ENCODE results near the gene TPRG1.

Gene TPRG1

DNA sequence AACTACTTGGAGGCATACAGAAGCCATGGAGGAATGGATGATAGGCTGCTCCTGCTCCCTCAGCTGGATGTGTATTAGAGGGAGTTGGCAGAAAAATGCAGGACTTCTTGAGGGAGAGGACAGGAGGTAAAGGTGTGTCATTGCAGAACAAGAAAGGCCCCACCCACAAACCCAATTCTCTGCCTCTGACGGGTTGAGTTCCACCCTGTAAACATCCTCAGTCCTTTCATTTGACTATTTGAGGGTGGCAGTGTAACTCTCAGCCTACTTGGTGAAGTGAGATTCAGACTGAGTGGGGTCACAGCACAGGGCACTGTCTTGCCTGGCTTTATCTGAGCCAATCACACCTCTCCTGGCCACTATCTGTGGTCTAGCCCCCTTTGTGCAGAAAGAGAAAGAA, at the start of gene TPRG1:
Gene TPRG1, plus strand, starts transcription at position 265 of the 400 bp plus-strand sequence. CDS start 35,414 bp downstream, outside the sequence.
- DNase-seq (ENCODE audit: low read depth), result no peak

GRCh38 chr3:189122110-189122509, 49.7 kb upstream of the TPRG1 start:
- no peak for DNase-seq (ENCODE audit: low read depth)

DNA sequence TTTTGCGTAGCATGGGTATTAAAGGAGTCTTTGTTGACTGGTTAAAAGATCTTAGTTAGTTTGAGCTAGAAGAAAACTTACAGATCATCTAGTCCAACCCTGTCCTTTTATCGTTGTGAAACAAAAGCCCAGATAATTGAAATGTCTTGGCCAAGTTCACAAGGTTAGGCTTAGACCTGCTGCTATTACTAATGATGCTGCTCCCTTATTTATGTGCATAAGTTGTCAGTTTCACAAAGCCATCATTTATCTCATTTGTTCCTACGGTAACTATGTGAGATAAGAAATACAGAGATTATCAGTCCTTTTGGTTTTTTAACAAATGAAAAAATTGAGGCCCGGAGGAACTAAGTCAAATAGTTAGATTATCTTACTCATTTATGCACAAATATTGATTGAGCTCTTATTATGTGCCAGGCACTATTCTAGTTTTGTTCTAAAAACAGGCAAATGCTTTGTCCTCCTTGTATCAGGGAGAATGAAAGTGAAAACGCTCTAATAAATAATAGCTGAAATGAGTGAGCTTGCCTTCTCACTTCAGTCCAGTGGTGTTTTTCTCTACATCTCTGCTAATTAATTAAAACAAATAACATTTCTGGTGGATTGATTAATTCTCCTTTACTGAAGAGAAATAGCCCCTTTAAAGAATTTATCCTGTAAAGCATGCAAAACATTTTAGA, 49.1 kb upstream of the TPRG1 start:
- DNase-seq (ENCODE audit: low read depth), result no peak

- DNase-seq (ENCODE audit: low read depth), result no peak
These were observed 48.0 kb upstream of the TPRG1 start for GRCh38 chr3:189123595-189124387.

GRCh38 chr3:189132231-189132671, 39.5 kb upstream of the TPRG1 start:
- peak; percentile 63 for DNase-seq (ENCODE audit: low read depth)

DNA sequence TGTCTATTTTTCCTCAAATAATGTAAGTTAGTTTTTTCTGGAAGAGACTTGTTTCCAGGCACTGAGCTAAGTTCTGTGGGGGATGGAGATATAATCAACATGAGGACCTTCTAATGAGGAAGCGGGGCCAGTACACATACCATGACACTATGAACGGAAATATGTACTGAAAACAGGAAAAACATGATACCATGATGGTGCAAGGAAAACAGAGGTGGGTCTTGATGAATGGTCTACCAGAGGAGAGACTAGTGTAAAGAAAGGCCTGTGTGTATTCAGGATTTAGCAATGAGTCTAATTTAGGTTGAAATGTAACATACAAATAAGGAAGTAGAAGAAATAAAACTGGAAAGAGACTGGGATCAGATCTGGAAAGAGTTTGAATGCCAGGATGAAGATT, 38.9 kb upstream of the TPRG1 start:
- no peak for DNase-seq (ENCODE audit: low read depth)

GRCh38 chr3:189133768-189134167, 38.0 kb upstream of the TPRG1 start:
- DNase-seq (ENCODE audit: low read depth), result no peak

DNA sequence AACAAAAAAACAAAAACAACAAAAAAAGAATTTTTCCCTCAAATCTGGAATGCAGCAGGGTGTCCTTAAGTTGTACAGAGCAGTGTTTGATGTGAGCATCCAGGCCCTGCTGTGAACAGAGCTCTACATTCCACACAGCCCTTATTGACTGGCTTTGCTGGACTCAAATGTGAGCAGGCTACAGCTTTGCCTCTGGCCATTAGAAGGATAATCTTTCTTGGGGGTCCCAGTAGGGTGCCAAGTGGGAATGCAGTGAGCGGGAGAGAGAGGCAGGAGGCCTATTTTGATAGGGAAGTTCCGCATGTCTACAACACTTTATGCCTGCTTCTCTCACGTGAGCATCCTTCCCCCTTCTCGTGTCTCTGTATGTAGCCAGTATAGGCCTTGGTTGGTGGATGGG, 34.4 kb upstream of the TPRG1 start:
- no peak for DNase-seq (ENCODE audit: low read depth)

DNA sequence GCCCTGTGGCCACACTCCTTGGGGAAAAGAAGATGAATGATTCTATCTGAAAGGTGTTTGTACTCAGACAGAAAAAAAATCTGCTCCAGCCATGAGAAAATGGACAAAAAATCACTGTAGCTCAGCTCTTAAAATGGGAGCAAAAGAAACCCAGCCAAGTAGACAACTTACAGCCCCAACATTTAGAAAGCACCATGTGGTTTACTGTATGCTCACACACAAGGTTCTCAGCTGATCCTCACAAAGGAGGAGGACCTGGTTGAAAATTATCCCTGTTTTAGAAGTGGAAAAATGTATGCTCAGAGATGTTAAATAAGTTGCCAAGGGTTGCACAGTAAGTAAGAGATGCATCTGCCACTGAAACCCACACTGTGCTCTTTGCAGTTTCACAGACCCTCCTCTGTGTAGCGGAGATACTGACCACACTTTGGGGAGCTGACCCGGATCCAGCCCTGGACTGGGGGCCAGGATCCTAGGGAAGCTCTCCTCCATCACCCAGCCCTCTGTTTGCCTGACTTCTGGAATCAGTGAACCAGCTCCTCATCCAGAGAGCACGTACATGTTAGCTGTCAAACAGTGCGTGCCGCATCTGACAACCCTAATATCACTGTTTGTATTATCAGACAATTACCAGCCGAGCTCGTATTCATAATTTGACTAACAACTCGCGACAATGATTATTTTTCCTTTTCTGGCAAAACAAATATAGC, 32.7 kb upstream of the TPRG1 start:
- DNase-seq (ENCODE audit: low read depth), result no peak

DNA sequence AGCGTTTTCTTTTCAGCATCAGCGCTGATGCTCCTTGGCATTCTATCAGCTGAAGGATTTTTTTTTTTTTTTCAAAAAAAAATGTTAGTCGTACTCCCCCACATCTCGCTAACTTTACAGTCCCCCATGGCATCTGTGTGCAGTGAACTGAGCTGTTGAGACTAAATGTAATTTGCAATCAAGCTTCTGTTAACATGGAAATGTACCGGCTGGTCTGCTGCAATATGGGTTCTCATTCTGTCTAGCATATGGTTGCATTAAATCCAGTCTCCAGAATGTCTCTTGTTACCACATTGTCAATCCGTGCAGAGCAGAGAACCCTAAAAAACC, 32.2 kb upstream of the TPRG1 start:
- DNase-seq (ENCODE audit: low read depth), result no peak

DNA sequence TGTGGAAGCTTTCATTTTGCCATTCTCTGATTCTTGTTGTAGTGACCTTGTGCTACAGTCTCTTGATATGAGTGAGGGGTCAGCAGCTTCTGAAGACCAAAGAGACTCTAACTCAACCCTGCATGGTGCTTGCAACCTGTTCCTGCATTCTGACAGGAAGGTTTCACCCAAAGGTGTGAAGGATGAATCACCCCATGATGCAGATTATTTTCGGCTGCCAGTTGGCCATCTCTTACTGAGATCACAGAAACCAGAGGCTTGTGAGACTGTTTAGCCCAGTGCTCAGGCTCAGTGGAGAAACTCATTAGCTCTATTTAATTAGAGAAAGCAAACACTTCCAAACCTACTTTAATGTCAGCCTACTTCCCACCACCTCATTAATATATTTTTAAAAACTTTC, 29.2 kb upstream of the TPRG1 start:
- no peak for DNase-seq (ENCODE audit: low read depth)

- DNase-seq (ENCODE audit: low read depth), result no peak
These were observed 28.4 kb upstream of the TPRG1 start for GRCh38 chr3:189143321-189143720.

- no peak for DNase-seq (ENCODE audit: low read depth)
These were observed 28.0 kb upstream of the TPRG1 start for GRCh38 chr3:189143771-189144170.

- DNase-seq (ENCODE audit: low read depth), result no peak
These were observed 27.1 kb upstream of the TPRG1 start for GRCh38 chr3:189144645-189145044.

DNA sequence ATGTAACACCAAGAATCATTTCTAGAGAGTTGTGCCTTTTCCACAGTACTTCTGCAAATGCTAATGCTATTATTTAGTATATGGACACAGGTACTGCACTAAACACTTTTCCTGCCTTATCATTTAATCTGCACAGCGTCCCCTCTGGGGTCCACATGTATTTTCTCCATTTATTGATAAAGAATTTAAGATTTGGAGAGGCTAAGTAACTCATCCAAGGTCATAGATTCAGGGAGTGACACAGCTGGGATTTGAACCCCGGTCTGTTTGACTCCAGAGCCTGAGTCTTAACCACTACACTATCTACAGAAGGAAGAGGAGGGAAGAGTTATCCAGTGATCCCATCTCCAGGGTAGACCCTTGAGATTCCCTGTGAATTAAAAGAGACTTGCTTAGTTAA, 24.9 kb upstream of the TPRG1 start:
- DNase-seq (ENCODE audit: low read depth), result no peak

DNA sequence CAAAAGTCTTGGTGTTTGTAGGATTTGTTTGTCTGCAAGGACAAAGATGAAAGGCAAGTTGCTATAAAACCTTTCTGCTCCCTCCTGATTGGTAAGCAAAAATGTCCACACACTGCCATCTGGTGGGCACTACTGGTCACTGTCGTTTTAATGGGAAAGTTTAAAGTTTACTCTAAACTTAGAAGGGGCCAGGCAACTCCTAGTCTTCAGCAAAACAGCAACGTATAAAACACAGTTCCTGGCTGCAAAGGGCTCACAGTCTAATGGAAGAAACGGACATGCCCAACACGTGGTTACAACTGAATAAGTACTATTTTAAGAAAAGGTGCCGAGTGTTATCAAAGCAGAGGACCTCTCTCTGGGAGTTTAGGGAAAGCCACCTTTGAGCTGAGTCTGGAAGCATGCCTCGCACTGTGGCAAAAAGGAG, 23.7 kb upstream of the TPRG1 start:
- peak; percentile 49 for DNase-seq (ENCODE audit: low read depth)

DNA sequence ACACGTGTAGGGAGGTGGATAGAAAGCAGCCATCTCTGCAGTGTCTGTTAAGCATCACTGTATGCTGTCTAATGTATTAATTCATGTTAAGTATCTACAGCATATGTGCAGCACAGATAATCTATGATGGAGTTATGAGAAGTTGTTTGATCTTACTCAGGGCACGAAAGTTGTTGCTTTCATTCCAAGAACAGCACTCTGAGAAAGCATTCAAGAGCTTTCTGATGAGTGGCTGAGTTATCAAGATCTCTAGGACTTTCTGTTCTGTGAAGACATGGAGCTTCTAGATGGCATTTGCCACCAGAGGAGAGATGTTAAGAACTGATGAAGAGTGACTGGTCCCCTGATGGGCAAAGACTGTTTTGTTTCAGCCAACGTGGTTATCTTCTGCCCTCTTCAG, 22.6 kb upstream of the TPRG1 start:
- DNase-seq (ENCODE audit: low read depth), result no peak

GRCh38 chr3:189157232-189158007, 14.4 kb upstream of the TPRG1 start:
- no peak for DNase-seq (ENCODE audit: low read depth)

DNA sequence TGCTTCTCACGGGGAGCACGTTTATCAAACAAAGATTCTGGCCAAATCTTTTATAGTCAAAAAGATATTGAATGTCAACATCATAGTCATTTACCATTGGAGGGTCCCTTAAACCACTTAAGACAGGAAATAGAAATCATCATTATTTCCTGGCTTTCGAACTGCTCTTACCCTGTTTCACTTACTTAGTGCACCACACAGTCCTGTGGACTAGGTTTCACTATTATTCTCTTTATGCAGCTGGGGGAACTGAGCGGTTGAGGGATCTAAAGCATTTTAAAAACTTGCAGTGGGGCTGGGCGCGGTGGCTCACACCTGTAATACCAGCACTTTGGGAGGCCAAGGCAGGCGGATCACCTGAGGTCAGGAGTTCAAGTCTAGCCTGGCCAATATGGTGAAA, 13.7 kb upstream of the TPRG1 start:
- no peak for DNase-seq (ENCODE audit: low read depth)

- no peak for DNase-seq (ENCODE audit: low read depth)
These were observed 11.1 kb upstream of the TPRG1 start for GRCh38 chr3:189160519-189161309.

DNA sequence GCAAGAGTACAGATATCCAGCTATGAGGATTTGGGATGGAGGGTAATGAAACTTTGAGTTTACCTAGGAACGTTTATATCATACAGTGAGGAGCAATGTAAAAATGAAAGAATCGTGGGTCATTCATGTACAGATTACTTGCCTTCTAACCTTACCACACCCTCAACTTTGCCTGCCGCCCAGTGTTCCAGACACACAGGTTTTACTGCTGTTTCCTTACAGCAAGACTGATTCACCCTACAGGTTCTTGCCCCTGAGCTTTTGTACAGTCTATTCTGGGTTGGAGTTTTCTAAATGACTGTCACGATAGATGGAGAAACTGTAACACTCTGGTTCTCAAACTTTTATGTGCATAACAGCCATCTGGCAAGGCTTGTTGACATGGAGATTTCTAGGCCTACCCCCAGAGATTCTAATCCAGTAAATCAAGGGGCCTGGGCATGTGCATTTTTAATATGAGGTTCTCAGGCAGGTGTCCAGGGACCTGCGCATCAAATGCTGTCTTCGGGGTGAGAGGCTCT, 6.6 kb upstream of the TPRG1 start:
- no peak for DNase-seq (ENCODE audit: low read depth)

Data from stimulated activated CD8-positive, alpha-beta memory T cell treated with anti-CD3 and anti-CD28 coated beads, Interleukin-4, amount 100 ng/mL, for 24 hours (primary cell).